IMR-90 (cell line): Measurements from ENCODE around the gene CACNG5. TPM values are rescaled to one million over a fixed set of nuclear protein-coding genes. Genes with fewer than 3 reads are reported as not detected.

Source experiments
- ATAC-seq: fragments of 200-7000 bp; cut with Tn5 transposase; 2 replicates; pipeline ENCODE4 v1.9.1; 2020; ENCODE audit warnings: low read depth, mild to moderate bottlenecking, moderate library complexity
- BruUV-seq: library from RNA; stranded (reverse); fragments of 400-500 nt; replicated peaks from 2 replicates; lab custom pipeline; 2021; lab: Mats Ljungman, UMichigan
- CTCF ChIA-PET: fragments of 300-600 bp; formaldehyde crosslinking; extraction: SDS; loops from one replicate; lab custom pipeline; 2021; ENCODE audit warnings: antibody characterized with exemption; lab: Yijun Ruan, JAX
- POLR2A ChIA-PET: fragments of 300-600 bp; sonication (Branson Sonifier 250); formaldehyde crosslinking; loops from one replicate; lab custom pipeline; 2022; ENCODE audit warnings: antibody characterized with exemption; ENCODE audit not compliant: unreplicated experiment; lab: Charles Lee
- DNase-seq: peaks from one replicate; pipeline ENCODE4 v3.0.0; 2013
- H2AFZ ChIP-seq: replicated peaks from 2 replicates; pipeline ENCODE3; 2013; ENCODE audit warnings: low read length, mild to moderate bottlenecking; ENCODE audit not compliant: poor library complexity
- H2AK5ac ChIP-seq: 2 replicates; pipeline ENCODE4 v1.6.1; 2013; ENCODE audit warnings: low read depth, low read length, inconsistent platforms
- H2AK9ac ChIP-seq: replicated peaks from 2 replicates; pipeline ENCODE3; 2013; ENCODE audit warnings: mild to moderate bottlenecking, low read depth, low read length, moderate library complexity; ENCODE audit not compliant: poor library complexity
- H2BK120ac ChIP-seq: 2 replicates; pipeline ENCODE4 v1.6.1; 2013; ENCODE audit warnings: low read depth, low read length, inconsistent platforms
- H2BK15ac ChIP-seq: 3 replicates; pipeline ENCODE4 v1.6.1; 2013; ENCODE audit warnings: low read depth, low read length, inconsistent platforms
- H2BK20ac ChIP-seq: 2 replicates; pipeline ENCODE4 v1.6.1; 2013; ENCODE audit warnings: low read depth, mild to moderate bottlenecking, inconsistent platforms, low read length, moderate library complexity
- H2BK5ac ChIP-seq: 2 replicates; pipeline ENCODE4 v1.6.1; 2013; ENCODE audit warnings: mild to moderate bottlenecking, low read depth, low read length, inconsistent platforms; ENCODE audit not compliant: poor library complexity, severe bottlenecking
- H3K14ac ChIP-seq: replicated peaks from 2 replicates; pipeline ENCODE4 v1.6.1; 2013; ENCODE audit warnings: low read depth, low read length, inconsistent platforms
- H3K18ac ChIP-seq: 2 replicates; pipeline ENCODE4 v1.6.1; 2013; ENCODE audit warnings: low read depth, low read length, control low read depth
- H3K23ac ChIP-seq: 2 replicates; pipeline ENCODE4 v1.6.1; 2013; ENCODE audit warnings: low read depth, low read length, inconsistent platforms
- H3K27ac ChIP-seq: 2 replicates; pipeline ENCODE4 v1.5.1; 2013; ENCODE audit warnings: mild to moderate bottlenecking, control low read depth, low read length; ENCODE audit not compliant: insufficient read depth
- H3K27me3 ChIP-seq: 2 replicates; pipeline ENCODE4 v1.6.1; 2013; ENCODE audit warnings: low read length; ENCODE audit not compliant: control insufficient read depth, insufficient read depth
- H3K36me3 ChIP-seq: 2 replicates; pipeline ENCODE4 v1.6.1; 2013; ENCODE audit warnings: low read length, mixed read lengths; ENCODE audit not compliant: control insufficient read depth, insufficient read depth
- H3K4ac ChIP-seq: 2 replicates; pipeline ENCODE4 v1.6.1; 2013; ENCODE audit warnings: low read depth, low read length, inconsistent platforms
- H3K4me1 ChIP-seq: 2 replicates; pipeline ENCODE4 v1.6.1; 2013; ENCODE audit warnings: low read length, mixed read lengths; ENCODE audit not compliant: control insufficient read depth, insufficient read depth
- H3K4me2 ChIP-seq: 2 replicates; pipeline ENCODE4 v1.6.1; 2013; ENCODE audit warnings: low read depth, mild to moderate bottlenecking, control low read depth, low read length, moderate library complexity
- H3K4me3 ChIP-seq: 2 replicates; pipeline ENCODE4 v1.5.1; 2013; ENCODE audit warnings: low read depth, mild to moderate bottlenecking, control low read depth, low read length, moderate library complexity; ENCODE audit not compliant: insufficient read depth
- H3K56ac ChIP-seq: 2 replicates; pipeline ENCODE4 v1.6.1; 2013; ENCODE audit warnings: low read length, inconsistent platforms; ENCODE audit not compliant: insufficient read depth; ENCODE audit errors: extremely low read depth
- H3K79me1 ChIP-seq, 2 experiments: 2 replicates each; pipeline ENCODE4 v1.6.1; 2013; ENCODE audit warnings: low read length in 2 of 2, inconsistent platforms in 1 of 2, low read depth in 1 of 2
- H3K9ac ChIP-seq: 2 replicates; pipeline ENCODE4 v1.6.1; 2013; ENCODE audit warnings: low read depth, low read length, control low read depth
- H3K9me1 ChIP-seq: 2 replicates; pipeline ENCODE4 v1.6.1; 2013; ENCODE audit warnings: low read length, inconsistent platforms; ENCODE audit not compliant: insufficient read depth
- H3K9me3 ChIP-seq: 2 replicates; pipeline ENCODE4 v1.6.1; 2013; ENCODE audit warnings: low read length; ENCODE audit not compliant: control insufficient read depth, insufficient read depth
- H4K20me1 ChIP-seq: 2 replicates; pipeline ENCODE4 v1.6.1; 2013; ENCODE audit warnings: low read length, inconsistent platforms; ENCODE audit not compliant: insufficient read depth
- H4K5ac ChIP-seq: 2 replicates; pipeline ENCODE4 v1.6.1; 2013; ENCODE audit warnings: mild to moderate bottlenecking, low read depth, low read length, control low read depth
- H4K8ac ChIP-seq, 2 experiments: 2 replicates each; pipeline ENCODE4 v1.6.1; 2013; ENCODE audit warnings: low read depth in 2 of 2, low read length in 2 of 2, control low read depth in 1 of 2, inconsistent platforms in 1 of 2
- H4K91ac ChIP-seq: 2 replicates; pipeline ENCODE4 v1.6.1; 2013; ENCODE audit warnings: low read depth, low read length, inconsistent platforms; ENCODE audit not compliant: insufficient read depth
- MAZ ChIP-seq: IDR thresholded peaks from 2 replicates; pipeline ENCODE4 v1.6.1; 2012; ENCODE audit warnings: low read depth, mild to moderate bottlenecking, low read length, improper control_type of control experiment, moderate library complexity, borderline replicate concordance
- POLR2A ChIP-seq: IDR thresholded peaks from 2 replicates; pipeline ENCODE4 v1.6.1; 2012; ENCODE audit warnings: mild to moderate bottlenecking, low read depth, low read length
- RAD21 ChIP-seq: IDR thresholded peaks from 2 replicates; pipeline ENCODE4 v1.6.1; 2012; ENCODE audit warnings: low read length, improper control_type of control experiment
- WGBS, 2 experiments: methylation state at CpG; one replicate each; pipeline versions ENCODE4 v1.1.5 to v1.1.7; 2013; ENCODE audit warnings: missing lambda C conversion rate in 2 of 2; ENCODE audit not compliant: insufficient read length in 1 of 2; ENCODE audit errors: extremely low coverage in 2 of 2; 5-methylcytosine and 5-hydroxymethylcytosine counted together
- dilution Hi-C: fragments of 300-500 bp; cut with HindIII; formaldehyde crosslinking; loops from one replicate; pipeline ENCODE4 v1.14.3; 2018; ENCODE audit warnings: low sequenced_read_pairs; ENCODE audit not compliant: unreplicated experiment
- in situ Hi-C: fragments of 300-500 bp; cut with MboI; formaldehyde crosslinking; loops from 3 replicates; pipeline ENCODE4 v1.14.3; 2019; ENCODE audit warnings: low sequenced_read_pairs, inconsistent platforms, mixed read lengths
- intact Hi-C: fragments of 100-400 bp; cut with micrococcal nuclease; formaldehyde crosslinking; loops from 2 replicates; pipeline ENCODE4 v1.10.0; 2022
- polyA plus RNA-seq, 3 experiments: library from polyadenylated mRNA; depleted of rRNA; stranded (reverse); fragments of >200 nt; gene quantifications; 2 replicates each; pipeline ENCODE4 v1.2.3, GENCODE V29; 2012; ENCODE audit warnings: low replicate concordance in 1 of 3
- total RNA-seq: library from RNA; depleted of rRNA; stranded (reverse); fragments of >200 nt; gene quantifications from 2 replicates; pipeline ENCODE4 v1.2.3, GENCODE V29; 2012

The CACNG5 gene
- total and polyA plus RNA-seq, 2 of the 4 experiments (the other 2 are of a cell fraction) = not detected

GRCh38 chr17:66809408-66809807, 25.5 kb upstream of the CACNG5 start:
- WGBS, 2 experiments = no CpG with 5 or more reads among the region's 5 CpGs
- Histone ChIP-seq H2BK5ac (no peak overlapping the region), H2BK15ac (no peak overlapping the region)

More at GRCh38 chr17:66809408-66809807, 25.5 kb upstream of the CACNG5 start:
- Histone ChIP-seq H3K27ac (no peak overlapping the region), H2AK9ac (no peak overlapping the region), H3K36me3 (peaks cover 3% of the 10 kb centered on the region; the same call in 1 of the 2 replicates), H4K91ac (no peak overlapping the region), H2BK20ac (no peak overlapping the region), H3K23ac (no peak overlapping the region), H3K9me3 (no peaks in the 10 kb centered on the region), H3K4me2 (no peak overlapping the region), H3K14ac (no peak overlapping the region), H2AK5ac (no peak overlapping the region), H4K20me1 (no peaks in the 10 kb centered on the region; the same call in 1 of the 2 replicates), H3K79me1 (no peaks in the 10 kb centered on the region), H3K4me3 (no peak overlapping the region), H3K9ac (no peak overlapping the region), H3K4me1 (no peaks in the 10 kb centered on the region), H2AFZ (no peak overlapping the region), H2BK120ac (no peak overlapping the region), H3K9me1 (no peaks in the 10 kb centered on the region; the same call in 1 of the 2 replicates), H3K4ac (no peak overlapping the region), H4K5ac (no peak overlapping the region), H3K18ac (no peak overlapping the region), H3K56ac (no peak overlapping the region), H4K8ac (no peak overlapping the region), H3K27me3 (no peaks in the 10 kb centered on the region)
- in situ Hi-C loops = no loop called here
- no peak for ATAC-seq
- no peak for TF ChIP-seq RAD21
- no peak for TF ChIP-seq POLR2A
- no peak for TF ChIP-seq MAZ
- no peak for DNase-seq
- dilution Hi-C loops = no loop called here
- CTCF ChIA-PET = no interaction called here
- BruUV-seq = TSS peak; percentile 10
- POLR2A ChIA-PET = no interaction called here
- intact Hi-C loops = no loop called here
